HEK293 (cell line): ENCODE data around the gene PIP4K2B.

Experiments
- ATF2 ChIP-seq: fragments of 450-650 bp; formaldehyde crosslinking; IDR thresholded peaks from 2 replicates; pipeline ENCODE4 v1.5.1; 2016; ENCODE audit warnings: missing biosample characterization, missing genetic modification characterization, low read depth
- BCL11A ChIP-seq: fragments of 450-650 bp; formaldehyde crosslinking; IDR thresholded peaks from 2 replicates; pipeline ENCODE4 v1.5.1; 2016; ENCODE audit warnings: low read depth, missing biosample characterization, missing genetic modification characterization
- SP2 ChIP-seq: fragments of 450-650 bp; formaldehyde crosslinking; IDR thresholded peaks from 2 replicates; pipeline ENCODE4 v1.5.1; 2016; ENCODE audit warnings: missing biosample characterization, missing genetic modification characterization
- TCF7L2 ChIP-seq: IDR thresholded peaks from 2 replicates; pipeline ENCODE4 v1.6.1; 2011; ENCODE audit warnings: low read depth, mild to moderate bottlenecking, inconsistent platforms, low read length, moderate library complexity, borderline replicate concordance
- TRIM28 ChIP-seq: IDR thresholded peaks from 2 replicates; pipeline ENCODE4 v1.6.1; 2011; ENCODE audit warnings: low read length, control low read depth, borderline replicate concordance
- ZBTB21 ChIP-seq: fragments of 450-650 bp; formaldehyde crosslinking; IDR thresholded peaks from 2 replicates; pipeline ENCODE4 v1.5.1; 2017; ENCODE audit warnings: missing biosample characterization, missing genetic modification characterization
- ZEB2 ChIP-seq: fragments of 450-650 bp; formaldehyde crosslinking; IDR thresholded peaks from 2 replicates; pipeline ENCODE4 v1.5.1; 2016; ENCODE audit warnings: missing biosample characterization, missing genetic modification characterization
- ZNF10 ChIP-seq: fragments of 450-650 bp; formaldehyde crosslinking; IDR thresholded peaks from 2 replicates; pipeline ENCODE4 v1.5.1; 2017; ENCODE audit warnings: missing biosample characterization, missing genetic modification characterization
- ZNF140 ChIP-seq: fragments of 450-650 bp; formaldehyde crosslinking; IDR thresholded peaks from 2 replicates; pipeline ENCODE4 v1.5.1; 2016; ENCODE audit warnings: missing biosample characterization, missing genetic modification characterization
- ZNF157 ChIP-seq: fragments of 450-650 bp; formaldehyde crosslinking; IDR thresholded peaks from 2 replicates; pipeline ENCODE4 v1.5.1; 2016; ENCODE audit warnings: missing biosample characterization, missing genetic modification characterization
- ZNF16 ChIP-seq: fragments of 450-650 bp; formaldehyde crosslinking; IDR thresholded peaks from 2 replicates; pipeline ENCODE4 v1.5.1; 2016; ENCODE audit warnings: low read depth, missing biosample characterization, missing genetic modification characterization
- ZNF2 ChIP-seq: fragments of 450-650 bp; formaldehyde crosslinking; IDR thresholded peaks from 2 replicates; pipeline ENCODE4 v1.5.1; 2016; ENCODE audit warnings: missing biosample characterization, missing genetic modification characterization
- ZNF214 ChIP-seq: fragments of 450-650 bp; formaldehyde crosslinking; IDR thresholded peaks from 2 replicates; pipeline ENCODE4 v1.5.1; 2017; ENCODE audit warnings: missing biosample characterization, mild to moderate bottlenecking, missing genetic modification characterization, borderline replicate concordance
- ZNF341 ChIP-seq: fragments of 450-650 bp; formaldehyde crosslinking; IDR thresholded peaks from 2 replicates; pipeline ENCODE4; 2016; ENCODE audit warnings: low read depth, missing biosample characterization, missing genetic modification characterization
- ZNF394 ChIP-seq: fragments of 450-650 bp; formaldehyde crosslinking; IDR thresholded peaks from 2 replicates; pipeline ENCODE4 v1.5.1; 2016; ENCODE audit warnings: missing biosample characterization, missing genetic modification characterization, mild to moderate bottlenecking, moderate library complexity, borderline replicate concordance
- ZNF449 ChIP-seq: fragments of 450-650 bp; formaldehyde crosslinking; IDR thresholded peaks from 2 replicates; pipeline ENCODE4 v1.5.1; 2017; ENCODE audit warnings: missing biosample characterization, mild to moderate bottlenecking, missing genetic modification characterization, moderate library complexity
- ZNF48 ChIP-seq: fragments of 450-650 bp; formaldehyde crosslinking; IDR thresholded peaks from 2 replicates; pipeline ENCODE4 v1.5.1; 2016; ENCODE audit warnings: missing biosample characterization, missing genetic modification characterization
- ZNF521 ChIP-seq: fragments of 450-650 bp; formaldehyde crosslinking; IDR thresholded peaks from 2 replicates; pipeline ENCODE4 v1.5.1; 2017; ENCODE audit warnings: missing biosample characterization, mild to moderate bottlenecking, missing genetic modification characterization
- ZNF549 ChIP-seq: fragments of 450-650 bp; IDR thresholded peaks from 2 replicates; pipeline ENCODE4 v1.5.1; 2018; ENCODE audit warnings: missing biosample characterization, missing genetic modification characterization, mild to moderate bottlenecking, inconsistent platforms, moderate library complexity
- ZNF585B ChIP-seq: fragments of 450-650 bp; formaldehyde crosslinking; IDR thresholded peaks from 2 replicates; pipeline ENCODE4 v1.5.1; 2016; ENCODE audit warnings: missing biosample characterization, missing genetic modification characterization
- ZNF626 ChIP-seq: fragments of 450-650 bp; sonication (Bioruptor Pico); formaldehyde crosslinking; IDR thresholded peaks from 2 replicates; pipeline ENCODE4 v1.5.1; 2018; ENCODE audit warnings: missing biosample characterization, missing genetic modification characterization, inconsistent platforms
- ZNF629 ChIP-seq: fragments of 450-650 bp; formaldehyde crosslinking; IDR thresholded peaks from 2 replicates; pipeline ENCODE4 v1.5.1; 2017; ENCODE audit warnings: missing biosample characterization, missing genetic modification characterization
- ZNF707 ChIP-seq: fragments of 450-650 bp; formaldehyde crosslinking; IDR thresholded peaks from 2 replicates; pipeline ENCODE4 v1.5.1; 2016; ENCODE audit warnings: missing biosample characterization, missing genetic modification characterization
- ZSCAN23 ChIP-seq: fragments of 450-650 bp; formaldehyde crosslinking; IDR thresholded peaks from 2 replicates; pipeline ENCODE4 v1.5.1; 2016; ENCODE audit warnings: missing biosample characterization, missing genetic modification characterization
- TF ChIP-seq, protein P1 (sequence below): fragments of 450-650 bp; formaldehyde crosslinking; IDR thresholded peaks from 2 replicates; pipeline ENCODE4 v1.5.1; 2016; ENCODE audit warnings: missing biosample characterization, missing genetic modification characterization
- TF ChIP-seq, protein P2 (sequence below): fragments of 450-650 bp; formaldehyde crosslinking; IDR thresholded peaks from 2 replicates; pipeline ENCODE4 v1.5.1; 2016; ENCODE audit warnings: missing biosample characterization, missing genetic modification characterization
- TF ChIP-seq, protein P3 (sequence below): fragments of 450-650 bp; formaldehyde crosslinking; IDR thresholded peaks from 2 replicates; pipeline ENCODE4 v1.5.1; 2017; ENCODE audit warnings: missing biosample characterization, missing genetic modification characterization
- TF ChIP-seq, protein P4 (sequence below): fragments of 450-650 bp; formaldehyde crosslinking; IDR thresholded peaks from 2 replicates; pipeline ENCODE4 v1.5.1; 2016; ENCODE audit warnings: missing biosample characterization, missing genetic modification characterization, borderline replicate concordance
- TF ChIP-seq, protein P5 (sequence below): fragments of 450-650 bp; formaldehyde crosslinking; IDR thresholded peaks from 2 replicates; pipeline ENCODE4 v1.5.1; 2017; ENCODE audit warnings: missing biosample characterization, missing genetic modification characterization

Gene PIP4K2B

DNA sequence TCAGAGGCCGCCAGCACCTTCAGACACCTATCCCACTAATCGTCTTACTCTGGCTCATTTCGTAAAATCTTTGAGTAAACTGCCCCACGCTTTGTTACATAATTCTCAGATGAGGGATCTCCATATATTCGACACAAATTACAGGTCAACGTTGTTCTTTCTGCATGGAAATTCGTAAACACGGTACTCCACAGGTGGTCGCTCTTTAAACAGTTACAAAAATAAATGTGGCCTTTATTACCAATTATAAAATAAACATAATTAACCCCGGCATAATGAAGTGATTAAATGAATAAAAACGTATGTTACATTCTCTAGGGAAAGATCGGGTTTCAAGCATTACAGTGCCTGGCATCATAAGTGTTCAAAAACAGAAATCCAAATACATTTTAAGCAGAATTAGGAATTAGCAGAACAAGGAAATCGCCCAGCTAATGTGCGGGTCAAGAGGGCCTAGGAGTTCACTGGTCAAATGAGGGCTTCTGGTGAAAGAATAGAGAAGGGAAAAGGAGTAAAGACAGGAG is 943 bp upstream of the PIP4K2B start (continued):
- TF ChIP-seq ZNF707 (tag by site-specific recombination) (no peak), ATF2 (no peak), ZNF214 (no peak), ZNF341 (tag by site-specific recombination) (no peak), SP2 (no peak), BCL11A (tag by site-specific recombination) (peak; percentile 76; the same call in 1 of the 2 replicates), ZNF48 (no peak), ZNF140 (tag by site-specific recombination) (no peak), ZNF10 (tag by site-specific recombination) (no peak), ZNF2 (tag by site-specific recombination) (no peak; the same call in 1 of the 2 replicates), ZNF585B (tag by site-specific recombination) (no peak), TRIM28 (no peak), ZNF16 (tag by site-specific recombination) (no peak), ZNF549 (tag by site-specific recombination) (no peak), ZNF629 (tag by site-specific recombination) (no peak; the same call in 1 of the 2 replicates), ZNF626 (no peak), TCF7L2 (no peak), ZSCAN23 (no peak), ZEB2 (tag by site-specific recombination) (peak; percentile 64; the same call in 1 of the 2 replicates), ZNF394 (tag by site-specific recombination) (no peak), ZNF521 (tag by site-specific recombination) (no peak), ZNF157 (tag by site-specific recombination) (no peak), ZNF449 (tag by site-specific recombination) (no peak), ZBTB21 (tag by site-specific recombination) (no peak)
- TF ChIP-seq, protein P1, sequence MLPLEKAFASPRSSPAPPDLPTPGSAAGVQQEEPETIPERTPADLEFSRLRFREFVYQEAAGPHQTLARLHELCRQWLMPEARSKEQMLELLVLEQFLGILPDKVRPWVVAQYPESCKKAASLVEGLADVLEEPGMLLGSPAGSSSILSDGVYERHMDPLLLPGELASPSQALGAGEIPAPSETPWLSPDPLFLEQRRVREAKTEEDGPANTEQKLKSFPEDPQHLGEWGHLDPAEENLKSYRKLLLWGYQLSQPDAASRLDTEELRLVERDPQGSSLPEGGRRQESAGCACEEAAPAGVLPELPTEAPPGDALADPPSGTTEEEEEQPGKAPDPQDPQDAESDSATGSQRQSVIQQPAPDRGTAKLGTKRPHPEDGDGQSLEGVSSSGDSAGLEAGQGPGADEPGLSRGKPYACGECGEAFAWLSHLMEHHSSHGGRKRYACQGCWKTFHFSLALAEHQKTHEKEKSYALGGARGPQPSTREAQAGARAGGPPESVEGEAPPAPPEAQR: no peak
- TF ChIP-seq, protein P2, sequence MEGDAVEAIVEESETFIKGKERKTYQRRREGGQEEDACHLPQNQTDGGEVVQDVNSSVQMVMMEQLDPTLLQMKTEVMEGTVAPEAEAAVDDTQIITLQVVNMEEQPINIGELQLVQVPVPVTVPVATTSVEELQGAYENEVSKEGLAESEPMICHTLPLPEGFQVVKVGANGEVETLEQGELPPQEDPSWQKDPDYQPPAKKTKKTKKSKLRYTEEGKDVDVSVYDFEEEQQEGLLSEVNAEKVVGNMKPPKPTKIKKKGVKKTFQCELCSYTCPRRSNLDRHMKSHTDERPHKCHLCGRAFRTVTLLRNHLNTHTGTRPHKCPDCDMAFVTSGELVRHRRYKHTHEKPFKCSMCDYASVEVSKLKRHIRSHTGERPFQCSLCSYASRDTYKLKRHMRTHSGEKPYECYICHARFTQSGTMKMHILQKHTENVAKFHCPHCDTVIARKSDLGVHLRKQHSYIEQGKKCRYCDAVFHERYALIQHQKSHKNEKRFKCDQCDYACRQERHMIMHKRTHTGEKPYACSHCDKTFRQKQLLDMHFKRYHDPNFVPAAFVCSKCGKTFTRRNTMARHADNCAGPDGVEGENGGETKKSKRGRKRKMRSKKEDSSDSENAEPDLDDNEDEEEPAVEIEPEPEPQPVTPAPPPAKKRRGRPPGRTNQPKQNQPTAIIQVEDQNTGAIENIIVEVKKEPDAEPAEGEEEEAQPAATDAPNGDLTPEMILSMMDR (tag by site-specific recombination): no peak
- TF ChIP-seq, protein P3, sequence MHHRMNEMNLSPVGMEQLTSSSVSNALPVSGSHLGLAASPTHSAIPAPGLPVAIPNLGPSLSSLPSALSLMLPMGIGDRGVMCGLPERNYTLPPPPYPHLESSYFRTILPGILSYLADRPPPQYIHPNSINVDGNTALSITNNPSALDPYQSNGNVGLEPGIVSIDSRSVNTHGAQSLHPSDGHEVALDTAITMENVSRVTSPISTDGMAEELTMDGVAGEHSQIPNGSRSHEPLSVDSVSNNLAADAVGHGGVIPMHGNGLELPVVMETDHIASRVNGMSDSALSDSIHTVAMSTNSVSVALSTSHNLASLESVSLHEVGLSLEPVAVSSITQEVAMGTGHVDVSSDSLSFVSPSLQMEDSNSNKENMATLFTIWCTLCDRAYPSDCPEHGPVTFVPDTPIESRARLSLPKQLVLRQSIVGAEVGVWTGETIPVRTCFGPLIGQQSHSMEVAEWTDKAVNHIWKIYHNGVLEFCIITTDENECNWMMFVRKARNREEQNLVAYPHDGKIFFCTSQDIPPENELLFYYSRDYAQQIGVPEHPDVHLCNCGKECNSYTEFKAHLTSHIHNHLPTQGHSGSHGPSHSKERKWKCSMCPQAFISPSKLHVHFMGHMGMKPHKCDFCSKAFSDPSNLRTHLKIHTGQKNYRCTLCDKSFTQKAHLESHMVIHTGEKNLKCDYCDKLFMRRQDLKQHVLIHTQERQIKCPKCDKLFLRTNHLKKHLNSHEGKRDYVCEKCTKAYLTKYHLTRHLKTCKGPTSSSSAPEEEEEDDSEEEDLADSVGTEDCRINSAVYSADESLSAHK (tag by site-specific recombination): no peak
- TF ChIP-seq, protein P4, sequence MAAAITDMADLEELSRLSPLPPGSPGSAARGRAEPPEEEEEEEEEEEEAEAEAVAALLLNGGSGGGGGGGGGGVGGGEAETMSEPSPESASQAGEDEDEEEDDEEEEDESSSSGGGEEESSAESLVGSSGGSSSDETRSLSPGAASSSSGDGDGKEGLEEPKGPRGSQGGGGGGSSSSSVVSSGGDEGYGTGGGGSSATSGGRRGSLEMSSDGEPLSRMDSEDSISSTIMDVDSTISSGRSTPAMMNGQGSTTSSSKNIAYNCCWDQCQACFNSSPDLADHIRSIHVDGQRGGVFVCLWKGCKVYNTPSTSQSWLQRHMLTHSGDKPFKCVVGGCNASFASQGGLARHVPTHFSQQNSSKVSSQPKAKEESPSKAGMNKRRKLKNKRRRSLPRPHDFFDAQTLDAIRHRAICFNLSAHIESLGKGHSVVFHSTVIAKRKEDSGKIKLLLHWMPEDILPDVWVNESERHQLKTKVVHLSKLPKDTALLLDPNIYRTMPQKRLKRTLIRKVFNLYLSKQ (tag by site-specific recombination): no peak
- TF ChIP-seq, protein P5, sequence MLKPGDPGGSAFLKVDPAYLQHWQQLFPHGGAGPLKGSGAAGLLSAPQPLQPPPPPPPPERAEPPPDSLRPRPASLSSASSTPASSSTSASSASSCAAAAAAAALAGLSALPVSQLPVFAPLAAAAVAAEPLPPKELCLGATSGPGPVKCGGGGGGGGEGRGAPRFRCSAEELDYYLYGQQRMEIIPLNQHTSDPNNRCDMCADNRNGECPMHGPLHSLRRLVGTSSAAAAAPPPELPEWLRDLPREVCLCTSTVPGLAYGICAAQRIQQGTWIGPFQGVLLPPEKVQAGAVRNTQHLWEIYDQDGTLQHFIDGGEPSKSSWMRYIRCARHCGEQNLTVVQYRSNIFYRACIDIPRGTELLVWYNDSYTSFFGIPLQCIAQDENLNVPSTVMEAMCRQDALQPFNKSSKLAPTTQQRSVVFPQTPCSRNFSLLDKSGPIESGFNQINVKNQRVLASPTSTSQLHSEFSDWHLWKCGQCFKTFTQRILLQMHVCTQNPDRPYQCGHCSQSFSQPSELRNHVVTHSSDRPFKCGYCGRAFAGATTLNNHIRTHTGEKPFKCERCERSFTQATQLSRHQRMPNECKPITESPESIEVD (tag by site-specific recombination): peak; percentile 87
